PC-9 (cell line): Measurements from ENCODE around the gene TAL2.

ENCODE experiments used
- EZH2 ChIP-seq: fragments of 200-600 bp; sonication (generic); IDR thresholded peaks from 2 replicates; pipeline ENCODE4 v1.8.0; 2017; ENCODE audit warnings: antibody characterized with exemption, low read depth
- TF ChIP-seq, protein P1 (sequence below): fragments of 200-600 bp; sonication (generic); conservative IDR thresholded peaks from 2 replicates; pipeline ENCODE4 v1.6.1; 2017; ENCODE audit warnings: mixed run types, antibody characterized with exemption, mild to moderate bottlenecking, moderate library complexity

DNA sequence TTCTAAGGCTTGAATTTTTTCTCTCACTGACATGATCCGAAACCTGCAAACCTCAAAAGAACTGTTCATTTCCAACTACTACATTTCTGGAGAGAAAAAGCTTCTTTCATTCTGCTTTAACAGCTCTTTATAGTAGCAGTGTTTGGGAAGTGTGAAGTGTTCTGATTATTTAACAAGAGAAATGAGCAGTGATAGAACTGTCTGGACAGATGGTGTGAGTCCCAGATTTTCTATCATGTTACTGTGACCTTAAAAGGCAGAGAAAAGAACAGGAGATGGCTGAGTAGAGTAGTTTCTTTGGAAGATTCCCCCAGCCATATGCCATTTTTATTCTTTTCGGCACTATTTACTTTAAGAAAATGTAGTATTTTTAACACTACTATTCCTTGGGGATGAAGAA is 41.3 kb upstream of the TAL2 start:
- TF ChIP-seq, protein P1, sequence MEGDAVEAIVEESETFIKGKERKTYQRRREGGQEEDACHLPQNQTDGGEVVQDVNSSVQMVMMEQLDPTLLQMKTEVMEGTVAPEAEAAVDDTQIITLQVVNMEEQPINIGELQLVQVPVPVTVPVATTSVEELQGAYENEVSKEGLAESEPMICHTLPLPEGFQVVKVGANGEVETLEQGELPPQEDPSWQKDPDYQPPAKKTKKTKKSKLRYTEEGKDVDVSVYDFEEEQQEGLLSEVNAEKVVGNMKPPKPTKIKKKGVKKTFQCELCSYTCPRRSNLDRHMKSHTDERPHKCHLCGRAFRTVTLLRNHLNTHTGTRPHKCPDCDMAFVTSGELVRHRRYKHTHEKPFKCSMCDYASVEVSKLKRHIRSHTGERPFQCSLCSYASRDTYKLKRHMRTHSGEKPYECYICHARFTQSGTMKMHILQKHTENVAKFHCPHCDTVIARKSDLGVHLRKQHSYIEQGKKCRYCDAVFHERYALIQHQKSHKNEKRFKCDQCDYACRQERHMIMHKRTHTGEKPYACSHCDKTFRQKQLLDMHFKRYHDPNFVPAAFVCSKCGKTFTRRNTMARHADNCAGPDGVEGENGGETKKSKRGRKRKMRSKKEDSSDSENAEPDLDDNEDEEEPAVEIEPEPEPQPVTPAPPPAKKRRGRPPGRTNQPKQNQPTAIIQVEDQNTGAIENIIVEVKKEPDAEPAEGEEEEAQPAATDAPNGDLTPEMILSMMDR, result no peak
- no peak for TF ChIP-seq EZH2
